ENCODE measurements around the gene MTX3.
A peak's percentile ranks its signal among the peaks of the same experiment; 100 is the strongest.

MTX3 gene

DNA sequence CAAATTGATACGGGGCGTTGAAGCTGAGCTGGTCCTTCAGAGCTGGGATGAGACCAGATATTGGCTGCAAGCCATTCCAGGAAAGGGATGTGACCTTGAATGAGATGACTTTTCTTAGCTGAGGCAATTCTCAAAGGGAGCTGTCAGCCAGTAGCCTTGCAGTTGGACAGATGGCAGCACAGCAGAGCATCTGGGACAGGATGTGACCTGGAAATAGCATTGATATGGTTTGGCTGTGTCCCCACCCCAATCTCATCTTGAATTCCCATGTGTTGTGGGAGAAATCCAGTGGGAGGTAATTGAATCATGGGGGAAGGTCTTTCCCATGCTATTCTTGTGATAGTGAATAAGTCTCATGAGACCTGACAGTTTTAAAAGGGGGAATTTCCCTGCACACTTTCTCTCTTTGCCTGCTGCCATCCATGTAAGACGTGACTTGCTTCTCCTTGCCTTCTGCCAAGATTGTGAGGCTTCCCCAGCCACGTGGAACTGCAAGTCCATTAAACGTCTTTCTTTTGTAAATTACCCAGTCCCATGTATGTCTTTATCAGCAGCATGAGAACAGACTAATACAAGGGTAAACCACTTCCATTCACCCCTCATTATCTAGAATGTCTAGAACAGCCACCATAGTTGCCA lies 19.8 kb upstream of the MTX3 start:
- H3K9ac ChIP-seq (ENCODE audit: low read length), result no peak overlapping the region
- H3K27ac ChIP-seq (ENCODE audit: low read depth, low read length), result no peak overlapping the region
- no peaks in the 10 kb centered on the region; the same call in 1 of the 2 replicates for H3K4me1 ChIP-seq (ENCODE audit: control insufficient read depth, insufficient read depth, low read length)
- no peak overlapping the region for H3K4me3 ChIP-seq (ENCODE audit: low read depth, low read length)
- H3K9me3 ChIP-seq (ENCODE audit: control insufficient read depth, insufficient read depth, low read depth, low read length), result 0 out of 2 replicates have a peak, but pooled peaks cover 3% of the 10 kb centered on the region
- no peaks in the 10 kb centered on the region for H3K36me3 ChIP-seq (ENCODE audit: control insufficient read depth, insufficient read depth, low read length)
- no peaks in the 10 kb centered on the region for H3K27me3 ChIP-seq (ENCODE audit: control insufficient read depth, insufficient read depth, low read length)

DNA sequence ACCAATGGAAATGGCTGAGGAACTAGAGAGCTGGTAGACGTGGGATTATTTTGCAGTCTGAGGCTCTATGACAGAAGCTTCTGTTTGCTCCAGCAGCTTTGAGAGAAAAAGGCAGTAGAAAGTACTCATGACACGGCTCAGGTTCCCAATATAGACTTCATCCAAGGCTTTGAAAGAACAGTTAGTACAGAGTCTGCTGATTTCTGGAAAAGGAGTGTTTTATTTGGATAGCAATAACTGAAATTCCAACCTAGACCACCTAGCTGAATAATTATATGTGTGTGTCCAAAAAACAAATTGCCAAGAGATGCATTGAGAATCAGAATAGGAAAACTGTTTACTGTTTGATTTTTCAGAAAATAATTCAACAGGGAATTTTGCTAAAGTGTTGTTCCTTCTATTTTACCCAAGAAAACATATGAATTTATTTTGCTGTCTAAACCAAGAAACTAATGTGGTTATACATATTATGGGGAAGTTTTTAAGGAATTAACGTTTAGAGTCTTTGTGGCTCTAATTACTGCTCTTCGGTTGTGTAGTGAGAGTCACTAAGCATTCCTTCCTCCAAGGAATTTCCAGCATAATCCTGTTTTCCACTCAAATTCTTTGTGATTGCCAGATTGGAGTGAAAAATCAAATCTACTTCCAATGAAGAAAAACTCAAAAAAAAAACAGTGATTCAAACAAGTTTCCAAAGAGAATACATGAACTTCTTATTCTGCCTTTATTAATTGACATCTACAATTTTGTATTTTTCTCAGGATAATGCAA lies 18.1 kb upstream of the MTX3 start:
- H3K9ac ChIP-seq (ENCODE audit: low read length), result no peak overlapping the region
- H3K9me3 ChIP-seq (ENCODE audit: control insufficient read depth, insufficient read depth, low read depth, low read length), result 0 out of 2 replicates have a peak, but pooled peaks cover 3% of the 10 kb centered on the region
- no peaks in the 10 kb centered on the region for H3K27me3 ChIP-seq (ENCODE audit: control insufficient read depth, insufficient read depth, low read length)
- H3K36me3 ChIP-seq (ENCODE audit: control insufficient read depth, insufficient read depth, low read length), result no peaks in the 10 kb centered on the region
- H3K4me3 ChIP-seq (ENCODE audit: low read depth, low read length), result no peak overlapping the region
- H3K27ac ChIP-seq (ENCODE audit: low read depth, low read length), result no peak overlapping the region
- no peaks in the 10 kb centered on the region; the same call in 1 of the 2 replicates for H3K4me1 ChIP-seq (ENCODE audit: control insufficient read depth, insufficient read depth, low read length)

DNA sequence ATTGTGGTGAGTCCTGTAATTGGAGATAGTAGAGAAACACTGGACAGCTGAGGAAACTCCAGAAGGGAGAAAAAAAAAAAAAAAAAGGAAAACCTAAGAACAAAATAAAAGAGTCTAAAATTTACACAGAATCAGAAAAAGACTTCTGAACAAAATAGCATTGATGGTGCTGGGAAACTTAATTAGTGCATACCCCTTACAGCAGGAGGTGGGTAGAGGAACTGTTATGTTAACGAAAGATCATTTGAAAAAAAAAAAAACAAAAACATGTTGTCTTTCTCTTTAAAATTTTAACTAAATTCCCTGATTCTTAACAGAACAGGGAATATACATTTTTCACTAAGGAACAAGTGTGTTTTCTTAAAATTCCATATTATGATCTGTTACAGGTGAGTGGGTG lies 11.6 kb upstream of the MTX3 start:
- Histone ChIP-seq H3K9me3 (ENCODE audit: control insufficient read depth, insufficient read depth, low read depth, low read length) (no peaks in the 10 kb centered on the region), H3K9ac (ENCODE audit: low read length) (no peak overlapping the region), H3K4me3 (ENCODE audit: low read depth, low read length) (peak overlapping the region; percentile 15), H3K27ac (ENCODE audit: low read depth, low read length) (no peak overlapping the region), H3K36me3 (ENCODE audit: control insufficient read depth, insufficient read depth, low read length) (no peaks in the 10 kb centered on the region), H3K4me1 (ENCODE audit: control insufficient read depth, insufficient read depth, low read length) (peaks cover 27% of the 10 kb centered on the region), H3K27me3 (ENCODE audit: control insufficient read depth, insufficient read depth, low read length) (no peaks in the 10 kb centered on the region)

DNA sequence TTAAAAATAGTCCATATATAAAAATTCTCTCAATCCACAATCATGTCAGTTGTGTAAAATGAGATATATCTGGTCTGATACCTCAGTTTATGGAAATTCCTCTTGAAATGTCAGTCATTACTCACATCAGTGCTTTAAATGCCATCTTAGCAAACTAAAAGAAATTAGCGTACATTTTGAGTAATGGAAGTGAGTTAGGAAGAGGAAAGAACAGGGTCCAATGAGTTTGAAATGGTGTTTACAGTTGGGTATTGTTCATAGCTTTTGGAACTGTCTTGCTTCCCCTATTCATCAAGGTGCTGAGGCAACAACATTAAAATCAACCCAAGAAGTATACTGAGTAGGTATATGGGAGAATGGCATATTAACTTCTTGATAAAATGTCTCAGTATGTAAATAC lies 8.7 kb upstream of the MTX3 start:
- no peak overlapping the region for H3K27ac ChIP-seq (ENCODE audit: low read depth, low read length)
- no peak overlapping the region for H3K4me3 ChIP-seq (ENCODE audit: low read depth, low read length)
- H3K9ac ChIP-seq (ENCODE audit: low read length), result no peak overlapping the region
- H3K4me1 ChIP-seq (ENCODE audit: control insufficient read depth, insufficient read depth, low read length), result peaks cover 27% of the 10 kb centered on the region
- no peaks in the 10 kb centered on the region for H3K9me3 ChIP-seq (ENCODE audit: control insufficient read depth, insufficient read depth, low read depth, low read length)
- H3K36me3 ChIP-seq (ENCODE audit: control insufficient read depth, insufficient read depth, low read length), result no peaks in the 10 kb centered on the region
- no peaks in the 10 kb centered on the region for H3K27me3 ChIP-seq (ENCODE audit: control insufficient read depth, insufficient read depth, low read length)

DNA sequence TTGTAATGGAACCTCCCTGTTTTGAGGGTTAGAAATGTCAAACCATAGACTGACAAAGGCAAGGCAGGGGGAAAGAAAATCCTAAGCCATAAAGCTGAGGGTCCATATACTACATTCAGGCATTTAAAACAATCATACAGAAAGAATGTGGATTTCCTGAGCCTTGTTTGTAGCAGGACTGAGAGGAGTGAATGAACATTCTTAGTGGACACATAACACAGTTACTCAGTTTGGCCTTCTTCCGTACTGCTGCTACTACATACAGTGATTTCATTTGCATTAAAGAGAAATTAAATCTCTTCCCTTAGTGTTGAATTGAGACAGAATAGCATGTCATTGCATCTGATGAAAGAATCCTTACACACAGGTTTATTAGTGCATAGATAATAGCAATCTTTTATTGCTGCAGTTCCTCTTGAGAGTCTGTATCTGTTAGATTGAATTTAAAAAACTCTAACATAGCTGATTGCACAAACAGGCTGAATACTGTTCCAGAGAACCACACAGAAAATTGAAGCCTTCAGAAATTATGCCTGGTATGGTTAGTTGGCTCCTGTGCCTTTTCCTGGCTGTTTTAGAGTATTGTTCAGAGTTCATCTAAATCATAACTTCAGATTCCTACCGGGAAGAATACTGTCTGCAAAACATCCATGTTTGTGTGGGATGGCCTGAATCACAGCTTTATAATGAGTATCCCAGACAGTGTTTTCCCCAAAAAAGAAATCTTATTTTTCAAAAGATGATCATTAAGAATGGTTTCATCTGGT lies 2.0 kb upstream of the MTX3 start:
- Histone ChIP-seq H3K9me3 (ENCODE audit: control insufficient read depth, insufficient read depth, low read depth, low read length) (no peaks in the 10 kb centered on the region), H3K27ac (ENCODE audit: low read depth, low read length) (no peak overlapping the region), H3K27me3 (ENCODE audit: control insufficient read depth, insufficient read depth, low read length) (no peaks in the 10 kb centered on the region), H3K36me3 (ENCODE audit: control insufficient read depth, insufficient read depth, low read length) (peaks cover 13% of the 10 kb centered on the region), H3K4me3 (ENCODE audit: low read depth, low read length) (no peak overlapping the region), H3K4me1 (ENCODE audit: control insufficient read depth, insufficient read depth, low read length) (peaks cover 4% of the 10 kb centered on the region; the same call in 1 of the 2 replicates), H3K9ac (ENCODE audit: low read length) (no peak overlapping the region)

DNA sequence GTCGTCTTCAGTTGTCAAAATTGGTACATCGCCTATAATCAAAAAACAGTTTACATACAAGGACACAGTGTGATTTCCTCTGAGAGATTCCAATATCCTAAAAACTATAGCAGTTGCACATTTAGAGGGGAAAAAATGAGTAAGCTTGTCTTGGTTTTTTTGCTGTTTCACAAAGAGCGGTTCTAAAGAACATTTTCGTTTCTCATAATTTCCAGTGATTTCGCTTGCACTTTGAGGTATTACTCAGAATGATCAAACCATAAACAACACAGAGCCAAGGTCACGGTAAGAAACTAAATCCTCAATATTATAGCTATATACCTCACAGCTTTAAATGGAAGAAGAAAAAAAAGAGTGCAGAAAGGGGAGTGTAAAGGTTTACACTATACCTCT lies 861 bp downstream of the MTX3 start:
- peak overlapping the region; percentile 91 for H3K9ac ChIP-seq (ENCODE audit: low read length)
- H3K27ac ChIP-seq (ENCODE audit: low read depth, low read length), result peak overlapping the region; percentile 89
- peak overlapping the region; percentile 96 for H3K4me3 ChIP-seq (ENCODE audit: low read depth, low read length)
- H3K4me1 ChIP-seq (ENCODE audit: control insufficient read depth, insufficient read depth, low read length), result peaks cover 4% of the 10 kb centered on the region; the same call in 1 of the 2 replicates
- peaks cover 38% of the 10 kb centered on the region for H3K36me3 ChIP-seq (ENCODE audit: control insufficient read depth, insufficient read depth, low read length)
- H3K27me3 ChIP-seq (ENCODE audit: control insufficient read depth, insufficient read depth, low read length), result no peaks in the 10 kb centered on the region
- H3K9me3 ChIP-seq (ENCODE audit: control insufficient read depth, insufficient read depth, low read depth, low read length), result no peaks in the 10 kb centered on the region

DNA sequence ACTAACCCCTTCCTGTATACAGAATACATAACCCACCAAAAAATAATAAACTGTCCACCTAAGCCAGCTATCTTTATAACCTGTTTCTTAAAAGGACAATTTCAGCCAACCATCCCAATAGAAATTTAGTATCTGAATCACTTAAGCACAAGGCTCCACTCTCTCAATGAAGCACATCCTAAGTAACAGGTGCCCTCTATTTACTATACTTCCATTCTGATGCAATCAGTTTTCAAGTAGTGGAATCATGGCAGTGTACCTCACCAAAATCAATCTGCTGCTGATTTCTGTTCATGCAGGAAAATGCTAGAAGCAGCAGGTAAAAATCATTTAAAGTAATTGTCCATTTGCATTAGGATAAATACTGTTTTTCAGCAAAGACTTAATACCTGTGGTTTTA lies 4.8 kb downstream of the MTX3 start:
- no peak overlapping the region for H3K27ac ChIP-seq (ENCODE audit: low read depth, low read length)
- H3K27me3 ChIP-seq (ENCODE audit: control insufficient read depth, insufficient read depth, low read length), result no peaks in the 10 kb centered on the region
- H3K9me3 ChIP-seq (ENCODE audit: control insufficient read depth, insufficient read depth, low read depth, low read length), result no peaks in the 10 kb centered on the region
- no peak overlapping the region for H3K9ac ChIP-seq (ENCODE audit: low read length)
- H3K4me3 ChIP-seq (ENCODE audit: low read depth, low read length), result no peak overlapping the region
- peaks cover 73% of the 10 kb centered on the region for H3K36me3 ChIP-seq (ENCODE audit: control insufficient read depth, insufficient read depth, low read length)
- H3K4me1 ChIP-seq (ENCODE audit: control insufficient read depth, insufficient read depth, low read length), result peaks cover 2% of the 10 kb centered on the region; the same call in 1 of the 2 replicates

DNA sequence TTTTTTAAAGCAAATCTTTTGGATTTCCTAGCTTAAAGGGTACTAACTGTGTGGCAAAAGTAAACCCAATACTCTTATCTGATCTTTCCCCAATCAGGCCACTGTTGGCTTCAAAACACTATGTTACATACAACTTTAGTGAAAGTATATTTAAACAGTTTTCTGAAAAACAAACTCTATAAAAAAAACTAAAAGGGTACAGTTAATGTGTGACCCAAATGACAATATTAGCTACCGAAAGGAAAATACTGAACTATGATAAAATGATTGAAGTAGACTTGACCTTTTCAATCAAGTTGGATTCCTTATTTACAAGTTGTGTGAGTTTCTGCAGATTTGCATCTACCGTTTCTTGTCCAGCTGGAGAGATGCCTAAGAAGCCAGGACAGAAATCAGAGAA lies 5.8 kb downstream of the MTX3 start:
- H3K4me3 ChIP-seq (ENCODE audit: low read depth, low read length), result no peak overlapping the region
- H3K9ac ChIP-seq (ENCODE audit: low read length), result no peak overlapping the region
- H3K27ac ChIP-seq (ENCODE audit: low read depth, low read length), result no peak overlapping the region
- no peaks in the 10 kb centered on the region for H3K9me3 ChIP-seq (ENCODE audit: control insufficient read depth, insufficient read depth, low read depth, low read length)
- peaks cover 80% of the 10 kb centered on the region for H3K36me3 ChIP-seq (ENCODE audit: control insufficient read depth, insufficient read depth, low read length)
- H3K27me3 ChIP-seq (ENCODE audit: control insufficient read depth, insufficient read depth, low read length), result no peaks in the 10 kb centered on the region
- peaks cover 2% of the 10 kb centered on the region; the same call in 1 of the 2 replicates for H3K4me1 ChIP-seq (ENCODE audit: control insufficient read depth, insufficient read depth, low read length)

DNA sequence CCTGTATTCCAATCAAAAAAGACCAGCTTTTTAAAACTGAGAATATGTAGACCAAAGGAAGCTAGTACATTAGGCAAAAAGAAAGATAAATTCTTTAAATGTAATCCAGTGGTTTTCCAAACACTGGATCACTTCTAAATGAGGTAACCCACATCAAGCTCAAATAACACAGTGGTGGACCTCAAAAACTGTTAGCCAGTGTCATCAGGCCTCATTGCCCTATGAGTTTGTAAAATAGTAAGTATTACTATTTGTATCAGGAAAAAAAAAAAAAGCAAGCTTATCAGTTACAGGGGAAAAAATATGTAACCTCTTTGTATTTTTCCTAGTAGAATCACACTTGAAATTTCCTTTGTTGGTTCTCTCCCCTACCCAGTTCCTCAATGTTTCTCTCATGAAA lies 6.7 kb downstream of the MTX3 start:
- H3K9me3 ChIP-seq (ENCODE audit: control insufficient read depth, insufficient read depth, low read depth, low read length), result no peaks in the 10 kb centered on the region
- no peaks in the 10 kb centered on the region for H3K27me3 ChIP-seq (ENCODE audit: control insufficient read depth, insufficient read depth, low read length)
- H3K36me3 ChIP-seq (ENCODE audit: control insufficient read depth, insufficient read depth, low read length), result peaks cover 86% of the 10 kb centered on the region
- H3K27ac ChIP-seq (ENCODE audit: low read depth, low read length), result no peak overlapping the region
- H3K9ac ChIP-seq (ENCODE audit: low read length), result no peak overlapping the region
- no peak overlapping the region for H3K4me3 ChIP-seq (ENCODE audit: low read depth, low read length)
- H3K4me1 ChIP-seq (ENCODE audit: control insufficient read depth, insufficient read depth, low read length), result peaks cover 2% of the 10 kb centered on the region; the same call in 1 of the 2 replicates

DNA sequence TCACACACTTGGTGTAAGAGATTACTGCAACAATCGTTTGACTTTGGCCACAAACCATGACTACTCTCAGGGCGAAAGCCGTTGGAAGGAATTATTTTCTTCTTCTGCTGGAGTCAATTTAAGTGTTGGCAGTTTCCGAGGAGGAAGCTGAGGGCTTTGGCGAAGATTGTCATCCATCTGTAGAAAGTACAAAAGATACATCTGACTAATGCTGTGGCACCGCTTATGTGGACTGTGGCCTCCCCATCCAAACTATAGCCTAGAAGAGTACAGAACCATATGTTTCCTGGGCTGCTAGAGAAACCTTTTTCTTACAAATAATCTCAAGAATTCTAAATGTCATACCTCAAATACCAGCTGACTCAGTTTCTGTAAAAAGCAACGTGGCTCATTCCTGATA lies 7.4 kb downstream of the MTX3 start:
- no peak overlapping the region for H3K9ac ChIP-seq (ENCODE audit: low read length)
- H3K27ac ChIP-seq (ENCODE audit: low read depth, low read length), result no peak overlapping the region
- H3K36me3 ChIP-seq (ENCODE audit: control insufficient read depth, insufficient read depth, low read length), result peaks cover 86% of the 10 kb centered on the region
- H3K9me3 ChIP-seq (ENCODE audit: control insufficient read depth, insufficient read depth, low read depth, low read length), result no peaks in the 10 kb centered on the region
- peaks cover 2% of the 10 kb centered on the region; the same call in 1 of the 2 replicates for H3K4me1 ChIP-seq (ENCODE audit: control insufficient read depth, insufficient read depth, low read length)
- H3K27me3 ChIP-seq (ENCODE audit: control insufficient read depth, insufficient read depth, low read length), result no peaks in the 10 kb centered on the region
- H3K4me3 ChIP-seq (ENCODE audit: low read depth, low read length), result no peak overlapping the region

DNA sequence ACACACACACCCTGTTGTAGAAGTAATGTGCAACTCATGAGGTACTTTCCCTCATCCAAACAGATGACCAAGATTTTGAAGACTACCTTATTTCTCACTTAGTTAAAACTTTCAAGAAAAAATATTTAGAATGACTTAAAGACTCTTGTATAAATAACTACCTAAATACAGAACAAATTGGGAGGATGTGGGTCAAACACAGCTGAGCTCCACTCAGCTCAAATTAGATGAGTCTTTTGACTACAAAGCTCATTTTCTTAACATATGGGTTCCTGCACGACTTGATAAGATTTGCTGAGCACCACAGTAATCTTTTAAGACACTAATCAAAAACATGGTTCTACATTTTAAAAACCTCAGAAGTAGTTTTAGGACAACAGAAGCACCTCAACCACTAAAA lies 8.9 kb downstream of the MTX3 start:
- H3K36me3 ChIP-seq (ENCODE audit: control insufficient read depth, insufficient read depth, low read length), result peaks cover 88% of the 10 kb centered on the region
- no peak overlapping the region for H3K27ac ChIP-seq (ENCODE audit: low read depth, low read length)
- H3K9me3 ChIP-seq (ENCODE audit: control insufficient read depth, insufficient read depth, low read depth, low read length), result no peaks in the 10 kb centered on the region
- no peak overlapping the region for H3K9ac ChIP-seq (ENCODE audit: low read length)
- no peaks in the 10 kb centered on the region for H3K27me3 ChIP-seq (ENCODE audit: control insufficient read depth, insufficient read depth, low read length)
- H3K4me1 ChIP-seq (ENCODE audit: control insufficient read depth, insufficient read depth, low read length), result peaks cover 2% of the 10 kb centered on the region; the same call in 1 of the 2 replicates
- H3K4me3 ChIP-seq (ENCODE audit: low read depth, low read length), result no peak overlapping the region
